Natural killer cell (primary cell): ENCODE measurements around the gene ACCS. TPM values are rescaled to one million over a fixed set of nuclear protein-coding genes. Genes with fewer than 3 reads are reported as not detected.

Source experiments
- ATAC-seq, 3 donors: fragments of 150-1000 bp in 2 of 3; fragments of 200-7000 bp in 1 of 3; cut with Tn5 transposase; 1 replicate in 1 of 3; 2 replicates in 2 of 3; pipeline ENCODE4 v1.10.0; 2021; ENCODE audit warnings: mild to moderate bottlenecking in 2 of 3, moderate library complexity in 2 of 3
- DNase-seq, 2 donors: peaks; one replicate each; pipeline versions ENCODE4 v3.0.0 to v3.0.0-alpha.2; 2013 to 2021; ENCODE audit warnings: mixed read lengths in 1 of 2
- H3K27ac ChIP-seq: one replicate; pipeline ENCODE4 v1.5.1; 2013; ENCODE audit warnings: mild to moderate bottlenecking, low read length
- H3K27me3 ChIP-seq: one replicate; pipeline ENCODE4 v1.6.1; 2013; ENCODE audit warnings: low read length; ENCODE audit not compliant: control insufficient read depth, insufficient read depth
- H3K36me3 ChIP-seq: one replicate; pipeline ENCODE4 v1.6.1; 2013; ENCODE audit warnings: low read length; ENCODE audit not compliant: control insufficient read depth, insufficient read depth
- H3K4me1 ChIP-seq: one replicate; pipeline ENCODE4 v1.6.1; 2013; ENCODE audit warnings: low read length; ENCODE audit not compliant: control insufficient read depth, insufficient read depth
- H3K4me3 ChIP-seq: one replicate; pipeline ENCODE4 v1.5.1; 2013; ENCODE audit warnings: low read length
- H3K9me3 ChIP-seq: one replicate; pipeline ENCODE4 v1.6.1; 2013; ENCODE audit warnings: low read length; ENCODE audit not compliant: control insufficient read depth, insufficient read depth
- H3K27ac Mint-ChIP-seq, 2 donors: one replicate each; pipeline ENCODE4 v1.8.0; 2022; ENCODE audit warnings: mild to moderate bottlenecking in 2 of 2, mixed read lengths in 2 of 2, moderate library complexity in 1 of 2
- H3K27me3 Mint-ChIP-seq, 2 donors: one replicate each; pipeline ENCODE4 v1.8.0; 2022; ENCODE audit warnings: low read depth in 2 of 2, mixed read lengths in 2 of 2
- H3K36me3 Mint-ChIP-seq: one replicate; pipeline ENCODE4 v1.8.0; 2022; ENCODE audit warnings: mixed read lengths
- H3K4me1 Mint-ChIP-seq, 2 donors: one replicate each; pipeline ENCODE4 v1.8.0; 2022; ENCODE audit warnings: mixed read lengths in 2 of 2
- H3K4me3 Mint-ChIP-seq: one replicate; pipeline ENCODE4 v1.8.0; 2022; ENCODE audit warnings: mild to moderate bottlenecking, moderate library complexity, mixed read lengths
- H3K9me3 Mint-ChIP-seq, 2 donors: one replicate each; pipeline ENCODE4 v1.8.0; 2022; ENCODE audit warnings: mixed read lengths in 2 of 2
- WGBS: methylation state at CpG from one replicate; pipeline ENCODE4 v1.1.7; 2013; ENCODE audit warnings: missing lambda C conversion rate; ENCODE audit not compliant: insufficient coverage; 5-methylcytosine and 5-hydroxymethylcytosine counted together
- intact Hi-C: fragments of 100-400 bp; cut with micrococcal nuclease; formaldehyde crosslinking; loops from one replicate; pipeline ENCODE4 v1.14.2; 2022
- total RNA-seq, 4 donors: library from RNA; stranded (reverse); fragments of 120-200 nt in 1 of 4; gene quantifications; one replicate each; pipeline versions ENCODE4 v1.2.3 to v1.2.4, GENCODE V29; 2013 to 2022
- TF ChIP-seq, protein P1 (sequence below): fragments of 200-600 bp; IDR thresholded peaks from one replicate; pipeline ENCODE4 v1.8.0; 2022; ENCODE audit warnings: antibody characterized with exemption

Gene ACCS
- total RNA-seq, 3 donors from 2014 or later (not counting 1 experiment from before 2014, with no cell fraction given) = 16.3 to 32.1 (median 31.9) TPM

DNA sequence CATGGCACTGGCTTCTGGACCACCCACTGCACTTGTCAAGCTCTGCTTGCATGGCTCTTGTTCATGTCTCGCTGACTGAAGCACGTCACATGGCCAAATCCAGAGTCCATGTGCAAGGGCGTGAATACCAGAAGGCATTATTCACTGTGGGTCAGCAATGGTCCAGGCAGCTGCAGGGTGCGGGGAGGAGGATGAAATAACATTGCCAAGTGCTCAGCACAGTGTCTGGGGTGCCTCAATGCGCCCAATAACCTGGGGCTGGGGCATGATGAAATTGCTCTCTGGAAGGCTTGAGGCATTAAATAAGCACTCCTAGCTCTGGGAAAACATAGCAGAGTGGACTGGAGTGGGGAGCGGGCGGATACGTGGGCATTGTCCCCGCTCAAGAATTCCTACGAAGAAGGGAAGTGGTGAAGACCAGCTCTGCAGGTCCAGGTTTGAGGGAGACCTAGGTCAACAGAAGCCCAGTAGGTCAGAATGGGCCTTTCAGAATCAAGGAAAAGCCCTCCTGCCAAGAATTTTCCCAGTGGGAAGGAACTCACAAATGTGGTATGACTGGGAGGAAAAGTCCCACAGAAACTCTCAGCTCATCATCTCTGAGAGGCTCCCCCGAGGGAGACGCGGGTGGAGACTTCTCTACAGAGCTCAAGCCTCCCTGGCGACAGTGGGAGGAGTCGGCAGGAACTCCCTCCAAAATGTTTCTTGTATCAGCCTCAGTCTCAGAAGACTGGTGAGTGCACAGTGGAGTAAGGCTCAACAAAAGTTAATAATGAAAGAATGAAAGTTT lies 33.6 kb upstream of the ACCS start:
- no peaks in the 10 kb centered on the region for H3K9me3 Mint-ChIP-seq
- H3K27me3 Mint-ChIP-seq = peaks cover 9 to 38% of the 10 kb centered on the region in 2 donors
- H3K27ac Mint-ChIP-seq = no peak overlapping the region
- H3K36me3 Mint-ChIP-seq = no peaks in the 10 kb centered on the region
- H3K9me3 ChIP-seq = no peaks in the 10 kb centered on the region
- H3K4me3 Mint-ChIP-seq = no peak overlapping the region
- H3K4me1 Mint-ChIP-seq = no peaks in the 10 kb centered on the region
- DNase-seq (no peak), ATAC-seq (no peak)
- no peak overlapping the region for H3K27ac ChIP-seq
- intact Hi-C loops = no loop called here
- no peaks in the 10 kb centered on the region for H3K27me3 ChIP-seq
- H3K4me3 ChIP-seq = no peak overlapping the region
- WGBS = 83% methylated on average over 14 of the region's 15 CpGs
- no peaks in the 10 kb centered on the region for H3K36me3 ChIP-seq
- H3K4me1 ChIP-seq = no peaks in the 10 kb centered on the region
- TF ChIP-seq, protein P1, sequence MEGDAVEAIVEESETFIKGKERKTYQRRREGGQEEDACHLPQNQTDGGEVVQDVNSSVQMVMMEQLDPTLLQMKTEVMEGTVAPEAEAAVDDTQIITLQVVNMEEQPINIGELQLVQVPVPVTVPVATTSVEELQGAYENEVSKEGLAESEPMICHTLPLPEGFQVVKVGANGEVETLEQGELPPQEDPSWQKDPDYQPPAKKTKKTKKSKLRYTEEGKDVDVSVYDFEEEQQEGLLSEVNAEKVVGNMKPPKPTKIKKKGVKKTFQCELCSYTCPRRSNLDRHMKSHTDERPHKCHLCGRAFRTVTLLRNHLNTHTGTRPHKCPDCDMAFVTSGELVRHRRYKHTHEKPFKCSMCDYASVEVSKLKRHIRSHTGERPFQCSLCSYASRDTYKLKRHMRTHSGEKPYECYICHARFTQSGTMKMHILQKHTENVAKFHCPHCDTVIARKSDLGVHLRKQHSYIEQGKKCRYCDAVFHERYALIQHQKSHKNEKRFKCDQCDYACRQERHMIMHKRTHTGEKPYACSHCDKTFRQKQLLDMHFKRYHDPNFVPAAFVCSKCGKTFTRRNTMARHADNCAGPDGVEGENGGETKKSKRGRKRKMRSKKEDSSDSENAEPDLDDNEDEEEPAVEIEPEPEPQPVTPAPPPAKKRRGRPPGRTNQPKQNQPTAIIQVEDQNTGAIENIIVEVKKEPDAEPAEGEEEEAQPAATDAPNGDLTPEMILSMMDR = no peak

DNA sequence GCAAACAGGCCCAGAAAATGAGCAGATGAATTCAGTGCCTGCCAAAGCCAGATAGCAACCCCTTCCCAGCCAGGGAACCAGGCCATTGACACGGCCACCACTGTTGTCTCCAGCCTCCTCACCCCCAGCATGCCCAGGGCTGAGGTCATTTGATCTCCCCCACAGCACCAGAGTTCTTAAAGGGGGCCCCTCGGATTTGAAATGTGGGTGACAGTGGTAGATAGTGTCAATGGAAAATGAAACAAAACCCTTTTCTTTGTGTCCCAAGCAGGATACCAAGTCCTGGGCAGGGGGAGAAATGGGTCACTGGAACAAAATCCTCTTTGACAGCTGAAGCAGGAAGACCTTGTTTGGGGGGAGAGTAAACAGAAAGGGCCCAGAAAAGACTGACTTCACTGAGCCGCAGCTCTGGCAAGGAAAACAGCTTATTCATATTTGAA lies 32.6 kb upstream of the ACCS start:
- Histone ChIP-seq H3K4me1 (no peaks in the 10 kb centered on the region), H3K27me3 (no peaks in the 10 kb centered on the region), H3K4me3 (no peak overlapping the region), H3K9me3 (no peaks in the 10 kb centered on the region), H3K27ac (no peak overlapping the region), H3K36me3 (no peaks in the 10 kb centered on the region)
- Mint-ChIP-seq H3K4me1 (no peaks in the 10 kb centered on the region), H3K36me3 (no peaks in the 10 kb centered on the region), H3K4me3 (no peak overlapping the region), H3K27me3 (peaks cover 12 to 37% of the 10 kb centered on the region in 2 donors), H3K9me3 (no peaks in the 10 kb centered on the region), H3K27ac (no peak overlapping the region)
- ATAC-seq (no peak), DNase-seq (no peak)
- WGBS = 60% methylated on average over 3 of the region's 3 CpGs
- TF ChIP-seq, protein P1 = no peak
- intact Hi-C loops = no loop called here

DNA sequence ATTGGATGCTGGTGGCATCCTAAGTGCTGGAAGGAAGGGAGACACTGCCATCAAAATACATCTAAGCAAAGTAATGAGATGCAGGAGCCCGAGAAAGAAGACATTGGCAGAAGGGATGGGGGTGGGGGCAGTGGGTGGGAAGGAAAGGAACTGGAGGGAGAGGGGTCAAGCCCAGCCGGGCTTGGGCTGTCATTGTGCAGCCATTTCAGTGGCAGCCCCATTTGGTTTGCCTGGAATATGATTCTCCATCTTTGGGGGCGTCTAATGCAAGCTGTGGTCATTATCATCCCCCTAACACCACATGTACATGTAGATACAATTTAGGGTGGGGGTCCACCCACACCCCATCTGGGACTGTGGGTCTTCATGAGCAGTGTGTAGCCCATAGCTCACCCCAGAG lies 32.2 kb upstream of the ACCS start:
- no peak overlapping the region for H3K27ac ChIP-seq
- WGBS = 59% methylated on average over 3 of the region's 3 CpGs
- Mint-ChIP-seq H3K36me3 (no peaks in the 10 kb centered on the region), H3K4me1 (no peaks in the 10 kb centered on the region), H3K27ac (no peak overlapping the region), H3K27me3 (peaks cover 12 to 32% of the 10 kb centered on the region in 2 donors), H3K4me3 (no peak overlapping the region), H3K9me3 (no peaks in the 10 kb centered on the region)
- no peak for DNase-seq
- no peaks in the 10 kb centered on the region for H3K9me3 ChIP-seq
- intact Hi-C loops = no loop called here
- no peak for ATAC-seq
- no peaks in the 10 kb centered on the region for H3K27me3 ChIP-seq
- H3K4me3 ChIP-seq = no peak overlapping the region
- no peaks in the 10 kb centered on the region for H3K36me3 ChIP-seq
- TF ChIP-seq, protein P1 = no peak
- H3K4me1 ChIP-seq = no peaks in the 10 kb centered on the region

DNA sequence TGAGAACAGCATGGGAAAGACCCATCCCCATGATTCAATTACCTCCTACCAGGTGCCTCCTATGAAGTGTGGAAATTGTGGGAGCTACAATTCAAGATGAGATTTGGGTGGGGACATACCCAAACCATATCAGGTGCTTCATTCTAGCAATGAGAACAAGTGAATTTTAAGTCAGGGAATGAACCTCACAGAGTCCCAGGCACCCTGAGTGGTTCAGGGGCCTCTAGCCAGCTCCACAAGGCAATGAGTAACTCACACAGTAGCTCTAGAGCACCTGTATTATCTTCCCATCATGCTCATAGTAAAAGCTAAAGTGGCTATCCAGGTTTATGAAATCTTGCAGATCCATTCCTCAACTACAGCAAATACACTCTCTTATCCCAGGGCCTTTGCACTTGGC lies 31.4 kb upstream of the ACCS start:
- ATAC-seq = no peak
- H3K9me3 Mint-ChIP-seq = no peaks in the 10 kb centered on the region
- TF ChIP-seq, protein P1 = no peak

More for the DNA sequence above, 31.4 kb upstream of the ACCS start:
- peaks cover 8 to 26% of the 10 kb centered on the region in 2 donors for H3K27me3 Mint-ChIP-seq
- no peak overlapping the region for H3K4me3 Mint-ChIP-seq
- H3K4me1 Mint-ChIP-seq = no peaks in the 10 kb centered on the region
- no peaks in the 10 kb centered on the region for H3K36me3 Mint-ChIP-seq
- Histone ChIP-seq H3K9me3 (no peaks in the 10 kb centered on the region), H3K4me3 (no peak overlapping the region), H3K4me1 (no peaks in the 10 kb centered on the region), H3K36me3 (no peaks in the 10 kb centered on the region), H3K27me3 (no peaks in the 10 kb centered on the region), H3K27ac (no peak overlapping the region)
- intact Hi-C loops = no loop called here
- DNase-seq = no peak
- no peak overlapping the region for H3K27ac Mint-ChIP-seq
